NCI-H187 treated with DMSO at 0.1 percent for 48 hours (cell line): Measurements from ENCODE around the gene RPL22.

Experiments used
- DNase-seq: peaks from one replicate; lab custom pipeline; 2025; lab: John Stamatoyannopoulos, UW

Gene RPL22

DNA sequence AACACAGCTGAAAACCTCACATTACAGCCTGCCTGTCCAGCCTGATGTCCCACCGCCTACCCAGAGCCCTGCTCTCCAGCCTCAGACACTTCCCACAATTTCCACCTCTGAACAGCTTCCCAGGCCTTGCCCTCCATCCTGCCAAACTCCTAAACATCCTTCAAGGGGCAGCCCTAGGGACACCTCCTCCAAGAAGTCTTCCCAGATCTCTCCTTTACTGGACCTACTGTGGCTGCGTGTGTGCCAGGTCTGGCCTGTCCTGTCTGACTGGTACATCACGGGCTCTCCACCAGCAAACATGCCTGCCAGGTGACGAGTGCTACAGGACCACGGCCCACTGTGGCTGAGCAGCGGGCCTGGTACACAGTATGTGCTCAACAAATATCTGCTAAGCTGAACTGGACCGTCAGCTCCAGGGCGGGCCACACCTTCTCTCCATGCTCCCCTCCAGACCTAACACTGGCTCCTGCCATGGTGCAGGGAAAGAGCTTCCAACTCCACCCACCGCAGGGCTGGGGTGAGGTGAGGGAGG, 48.0 kb downstream of the RPL22 start:
- no peak for DNase-seq

DNA sequence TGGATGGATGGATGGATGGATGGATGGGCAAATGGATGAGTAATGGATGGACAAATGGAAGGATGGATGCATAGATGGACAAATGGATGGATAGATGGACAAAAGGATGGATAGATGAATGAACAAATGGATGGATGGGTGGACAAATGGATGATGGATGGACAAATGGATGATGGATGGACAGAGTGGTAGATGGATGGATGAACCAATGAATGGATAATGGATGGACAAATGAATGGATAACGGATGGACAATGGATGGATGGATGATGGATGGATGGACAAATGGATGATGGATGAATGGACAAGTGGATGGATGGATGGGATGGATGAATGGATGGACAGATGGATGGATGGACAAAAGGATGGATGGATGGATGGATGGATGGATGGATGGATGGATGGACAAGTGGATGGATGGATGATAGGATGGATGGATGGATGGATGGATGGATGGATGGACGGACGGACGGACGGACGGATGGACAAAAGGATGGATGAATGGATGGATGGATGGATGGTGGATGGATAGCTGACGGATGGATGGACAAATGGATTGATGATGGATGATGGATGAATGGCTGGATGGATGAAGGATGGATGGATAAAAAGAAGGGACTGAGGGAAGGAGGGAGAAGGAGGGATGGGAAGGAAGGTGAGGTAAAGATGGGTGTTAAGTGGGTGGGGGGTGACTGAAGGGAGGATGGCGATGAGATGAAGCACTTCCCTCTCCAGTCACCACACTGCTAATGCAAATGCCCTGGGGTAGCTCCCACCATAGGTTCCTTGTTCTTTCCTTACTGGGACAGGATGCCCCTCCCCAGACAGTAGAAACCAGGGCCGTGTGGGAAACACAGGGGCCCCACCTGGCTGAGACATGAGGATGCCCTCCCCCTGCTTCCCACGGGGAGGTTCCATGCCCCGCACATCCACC, 49.1 kb downstream of the RPL22 start:
- no peak for DNase-seq

DNA sequence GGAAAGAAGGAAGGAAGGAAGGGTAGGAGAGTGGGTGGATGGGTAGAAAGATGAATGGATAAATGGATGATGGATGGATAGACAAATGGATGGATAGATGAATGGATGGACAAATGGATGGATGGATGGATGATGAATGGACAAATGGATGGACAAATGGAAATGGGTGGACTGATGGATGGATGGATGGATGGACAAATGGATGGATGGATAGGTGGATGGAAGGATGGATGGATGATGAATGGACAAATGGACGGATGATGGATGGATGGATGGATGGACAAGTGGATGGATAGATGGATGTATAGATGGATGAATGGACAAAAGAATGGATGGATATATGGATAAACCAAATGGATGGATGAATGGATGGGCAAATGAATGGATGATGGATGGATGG, 49.8 kb downstream of the RPL22 start:
- no peak for DNase-seq

DNA sequence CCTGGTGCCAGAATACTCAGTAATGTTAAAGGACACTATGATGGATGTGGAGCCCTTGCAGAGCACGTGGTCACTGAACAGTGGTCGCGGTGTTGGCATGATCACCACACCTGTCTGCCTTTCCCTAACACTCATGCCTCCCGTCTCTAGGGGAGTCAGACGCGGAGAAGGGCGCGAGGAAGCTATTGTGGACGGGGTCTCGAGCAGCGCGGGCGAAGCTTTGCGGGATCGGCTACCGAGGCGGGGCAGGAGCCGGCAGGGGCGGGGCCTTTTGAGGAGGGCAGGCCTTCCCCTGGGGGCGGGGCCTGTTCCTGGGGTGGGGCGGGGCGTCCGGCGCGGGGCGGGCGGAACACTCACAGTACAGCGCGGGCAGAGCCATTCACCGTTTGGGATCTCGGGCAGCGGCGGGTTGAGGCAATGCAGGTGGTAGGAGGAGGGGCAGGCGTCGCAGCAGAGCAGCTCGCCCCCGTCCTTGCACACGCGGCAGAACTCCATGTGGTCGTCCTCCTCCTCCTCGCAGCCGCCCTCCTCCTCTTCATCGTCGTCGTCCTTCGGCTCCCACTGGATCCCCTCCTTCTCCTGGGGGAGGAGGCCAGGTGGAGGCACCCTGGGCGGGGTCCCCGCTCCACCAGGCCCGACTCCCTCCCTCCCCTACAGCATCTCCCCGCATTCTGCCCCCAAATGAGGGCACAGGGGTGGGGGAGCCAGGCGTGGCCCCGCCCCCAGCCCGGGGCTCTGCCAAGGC, 50.7 kb downstream of the RPL22 start:
- DNase-seq: peak; percentile 41

DNA sequence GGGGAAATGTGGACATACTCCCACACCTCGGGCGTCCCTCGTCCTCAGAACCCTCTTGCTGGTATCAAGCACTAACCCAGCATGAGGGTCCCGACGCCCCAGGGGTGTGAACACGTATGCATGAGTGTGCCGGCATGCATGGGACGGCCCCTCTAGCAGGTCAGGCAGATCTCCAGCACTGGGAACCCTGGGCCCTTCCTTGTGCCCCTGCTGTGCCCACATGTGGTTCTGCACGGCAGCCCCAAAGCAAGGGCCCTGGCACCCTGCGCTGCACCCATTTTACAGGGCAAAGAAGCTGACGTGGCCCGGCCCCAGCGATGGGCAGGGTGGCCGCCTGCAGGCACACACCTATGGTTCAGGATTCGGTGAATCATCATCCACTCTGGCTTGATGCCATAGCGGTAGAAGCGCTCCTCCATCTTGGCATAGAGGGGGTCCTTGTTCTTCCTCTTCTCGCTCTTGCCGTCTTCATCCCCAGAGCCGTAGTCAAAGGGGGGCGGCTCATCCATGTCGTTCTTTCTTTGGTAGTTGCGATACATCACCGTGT, 53.5 kb downstream of the RPL22 start:
- no peak for DNase-seq

DNA sequence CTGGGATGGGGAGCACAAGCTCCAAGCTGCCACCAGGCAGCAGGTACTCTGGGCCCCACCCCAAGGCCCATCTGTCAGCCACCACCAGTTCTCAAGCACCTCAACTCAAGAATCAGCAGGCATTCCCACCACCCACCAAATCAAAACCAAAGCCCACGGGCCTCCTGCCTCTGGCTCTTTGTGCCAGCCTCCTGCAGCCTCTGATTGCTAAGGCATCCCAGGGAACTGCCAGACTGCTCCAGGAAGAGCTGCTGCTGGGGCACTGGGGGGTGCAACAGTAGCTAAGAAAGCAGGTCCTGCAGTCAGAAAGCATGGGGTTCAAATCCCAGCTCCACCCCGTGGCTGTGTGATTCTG, 54.0 kb downstream of the RPL22 start:
- DNase-seq: no peak

DNA sequence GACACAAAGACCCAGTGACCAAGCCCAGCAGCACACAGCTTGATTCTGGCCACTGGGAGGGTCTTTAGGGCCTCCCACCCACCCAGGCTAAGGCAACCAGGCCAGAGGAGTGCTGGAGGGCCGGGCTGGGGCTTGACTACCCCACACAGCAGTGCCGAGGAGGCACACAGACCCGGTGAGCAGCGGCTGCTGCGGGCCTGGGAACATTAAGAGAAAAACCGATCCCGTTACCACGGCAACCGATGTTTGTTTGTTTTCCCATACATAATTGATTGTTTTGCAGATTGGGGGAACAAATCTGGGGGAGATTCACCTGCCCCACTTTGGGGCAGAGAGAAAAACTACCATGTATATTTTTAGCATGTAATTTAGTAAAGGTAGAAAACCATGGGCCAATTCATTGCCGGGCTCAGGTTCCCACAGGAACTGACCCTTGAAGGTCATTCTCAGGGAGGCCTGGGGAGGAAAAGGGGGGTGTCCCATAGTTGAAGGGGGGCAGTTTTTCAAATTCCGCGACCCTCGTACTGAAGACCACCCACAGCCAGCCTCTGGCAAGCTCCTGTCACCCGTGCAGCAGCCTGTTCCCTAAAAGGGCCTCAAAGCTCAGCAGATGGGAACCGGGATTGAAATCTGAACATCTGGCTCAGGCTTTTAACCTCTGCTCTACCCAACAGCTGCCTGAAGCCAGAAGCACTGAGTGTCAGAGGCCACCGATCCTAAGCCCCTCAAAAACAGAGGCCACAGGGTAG, 54.6 kb downstream of the RPL22 start:
- no peak for DNase-seq

DNA sequence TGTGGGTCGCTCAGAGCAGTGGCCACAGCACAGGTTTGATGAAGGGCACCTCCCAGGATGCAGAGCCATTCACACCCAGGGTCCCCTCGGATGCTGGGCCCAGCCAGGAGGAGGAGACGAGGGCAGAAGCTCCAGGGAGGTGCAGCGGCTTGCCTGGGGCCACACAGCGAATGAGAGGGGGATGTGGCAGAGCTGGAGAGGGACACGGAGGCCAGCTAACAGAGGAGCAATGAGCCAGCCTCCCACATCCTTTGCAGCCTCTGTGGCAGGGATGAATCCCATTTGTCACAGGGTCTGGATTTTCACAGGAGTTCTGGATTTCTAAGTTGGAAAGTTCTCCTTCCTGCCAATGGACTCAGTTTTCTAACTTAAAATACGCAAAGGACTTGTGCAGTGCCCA, 55.2 kb downstream of the RPL22 start:
- no peak for DNase-seq

DNA sequence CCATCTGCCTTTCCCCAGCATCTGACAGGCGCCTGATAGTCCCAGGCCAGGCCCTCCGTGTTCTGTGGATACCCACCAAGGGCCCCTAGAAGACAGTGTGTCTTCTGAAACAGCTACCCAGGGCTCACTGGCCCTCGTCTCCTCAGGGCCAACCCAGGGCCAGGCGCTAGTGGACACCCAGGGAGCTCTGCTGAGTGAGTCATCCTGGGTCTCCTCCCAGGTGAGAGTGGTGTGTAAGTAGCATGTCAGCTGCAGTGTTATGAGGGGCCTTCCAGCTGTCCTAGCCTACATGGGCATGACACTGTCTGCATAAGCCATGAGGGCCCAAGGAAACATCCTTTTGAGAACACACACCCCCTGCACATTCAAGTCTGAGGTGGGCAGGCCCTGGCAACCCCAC, 56.0 kb downstream of the RPL22 start:
- DNase-seq: no peak

DNA sequence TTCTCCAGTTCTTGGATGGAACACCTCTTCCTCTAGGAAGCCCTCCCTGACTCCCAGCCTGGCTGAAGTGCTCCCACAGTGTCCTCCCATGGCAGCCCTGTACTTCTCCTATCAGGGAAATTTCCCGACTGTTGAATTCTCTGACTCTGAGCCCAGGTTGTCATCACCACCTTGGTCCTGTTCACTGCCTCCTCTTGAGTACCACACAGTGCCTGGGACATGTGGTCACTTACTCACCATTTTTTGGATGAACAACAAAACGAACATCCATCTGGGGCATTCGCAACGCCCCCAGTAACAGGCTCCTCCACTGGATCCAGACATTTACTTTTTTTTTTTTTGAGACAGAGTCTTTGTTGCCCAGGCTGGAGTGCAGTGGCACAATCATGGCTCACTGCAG, 56.7 kb downstream of the RPL22 start:
- DNase-seq: no peak

DNA sequence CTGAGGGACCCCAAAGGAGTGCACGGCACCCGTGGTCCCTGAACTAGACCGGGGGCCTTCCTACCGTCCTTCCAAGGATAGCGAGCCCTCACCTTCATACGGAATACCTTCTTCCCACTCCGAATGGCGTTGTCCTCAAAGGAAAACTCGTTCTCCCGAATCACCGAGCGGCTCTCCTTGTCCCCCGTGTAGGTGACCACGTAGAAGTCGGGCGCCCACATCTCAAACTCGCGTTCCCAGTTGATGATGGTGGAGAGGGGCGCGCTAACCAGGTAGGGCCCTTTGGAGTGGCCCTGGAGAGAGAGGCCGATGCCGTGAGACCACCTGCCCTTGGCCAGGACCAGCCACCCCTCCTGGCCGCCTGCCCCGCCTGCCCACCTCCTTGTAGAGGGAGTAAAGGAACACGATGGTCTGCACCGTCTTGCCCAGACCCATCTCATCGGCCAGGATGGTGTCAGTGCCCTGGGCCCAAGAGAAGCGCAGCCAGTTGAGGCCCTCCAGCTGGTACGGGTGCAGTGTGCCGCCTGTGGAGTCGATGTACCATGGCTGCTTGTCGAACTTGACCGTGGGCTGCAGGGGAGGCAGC, 57.3 kb downstream of the RPL22 start:
- no peak for DNase-seq

DNA sequence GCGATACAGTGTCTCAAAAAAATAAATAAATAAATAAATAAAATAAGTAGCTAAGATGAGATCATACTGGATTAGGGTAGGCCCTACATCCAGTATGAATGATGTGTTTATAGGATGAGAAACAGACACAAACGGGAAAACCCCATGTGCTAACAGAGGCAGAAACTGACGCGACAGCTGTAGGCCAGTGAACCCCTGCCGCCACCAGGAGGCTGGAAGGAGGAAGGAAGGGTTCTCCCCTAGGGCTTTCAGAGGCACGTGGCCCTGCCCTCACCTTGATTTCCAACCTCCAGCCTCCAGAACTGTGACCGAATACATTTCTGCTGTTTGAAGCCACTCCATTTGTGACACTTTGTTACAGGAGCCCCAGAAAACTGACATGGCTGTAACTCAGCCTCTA, 57.8 kb downstream of the RPL22 start:
- no peak for DNase-seq

DNA sequence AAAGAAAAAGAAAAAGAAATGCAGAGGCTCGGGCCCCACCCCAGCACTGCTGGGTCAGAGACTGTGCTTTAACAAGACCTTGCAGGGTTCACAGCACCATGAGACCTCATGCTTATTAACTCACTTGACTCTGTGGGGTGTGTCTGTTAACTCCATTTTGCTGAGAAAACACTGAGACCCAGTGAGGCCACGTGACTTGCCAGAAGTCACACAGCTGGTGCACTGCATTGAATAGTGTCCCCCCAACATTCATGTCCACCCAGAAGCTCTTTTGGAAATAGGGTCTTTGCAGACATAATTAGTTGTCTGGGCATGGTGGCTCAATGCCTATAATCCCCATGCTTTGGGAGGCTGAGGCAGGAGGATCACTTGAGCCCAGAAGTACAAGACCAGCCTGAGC, 59.0 kb downstream of the RPL22 start:
- DNase-seq: no peak

DNA sequence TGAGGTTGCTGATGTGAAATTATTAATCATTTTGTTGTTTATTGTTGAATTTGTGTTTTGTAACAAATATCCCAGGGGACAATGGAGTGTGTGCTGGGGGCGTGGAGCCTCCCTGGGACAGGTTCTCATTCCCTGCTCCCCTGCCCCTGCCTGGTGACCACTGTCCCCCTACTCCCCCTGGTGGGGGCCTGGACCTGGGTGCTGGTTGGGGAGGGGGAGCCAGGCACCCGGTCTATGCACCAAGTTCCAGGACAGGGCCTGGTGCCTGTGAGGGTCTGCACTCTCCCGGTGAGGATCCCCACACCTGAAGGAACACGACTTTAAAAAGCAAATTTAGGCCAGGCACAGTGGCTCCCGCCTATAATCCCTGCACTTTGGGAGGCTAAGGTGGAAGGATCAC, 61.6 kb downstream of the RPL22 start:
- DNase-seq: no peak

DNA sequence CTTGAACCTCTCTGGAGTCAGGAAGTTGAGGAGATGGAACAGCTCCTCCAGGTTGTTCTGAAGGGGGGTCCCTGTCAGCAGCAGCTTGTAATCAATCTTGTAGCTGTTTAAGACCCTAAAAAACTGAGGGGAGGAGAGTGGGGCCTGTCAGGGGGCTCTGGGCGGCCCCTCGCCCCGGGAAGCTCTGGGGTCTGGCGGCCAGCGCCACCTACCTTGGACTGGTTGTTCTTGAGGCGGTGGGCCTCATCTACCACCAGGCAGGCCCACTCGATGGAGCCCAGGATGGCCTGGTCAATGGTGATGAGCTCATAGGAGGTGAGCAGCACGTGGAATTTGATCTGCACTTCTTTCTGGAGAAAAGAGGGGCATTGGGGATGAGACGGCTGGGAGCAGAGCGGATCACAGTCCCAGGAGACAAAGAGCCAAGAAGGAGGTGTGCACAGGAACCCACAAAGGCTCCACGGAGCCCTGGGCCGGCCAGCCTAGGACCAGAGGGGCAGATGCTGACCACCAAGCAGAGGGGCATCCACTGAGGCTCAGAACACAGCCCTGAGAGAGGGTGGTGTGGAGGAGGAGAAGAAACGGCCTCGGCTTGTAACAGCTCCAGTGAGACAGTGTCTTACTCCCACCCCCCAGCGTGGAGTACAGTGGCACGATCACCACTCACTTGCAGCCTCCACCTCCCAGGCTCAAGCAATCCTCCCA, 62.7 kb downstream of the RPL22 start:
- DNase-seq: no peak
